Thyroid gland (tissue), 4 donors: ENCODE measurements around the gene SLC6A12. TPM values are rescaled to one million over a fixed set of nuclear protein-coding genes. Genes with fewer than 3 reads are reported as not detected.

Experiments
- DNase-seq, 2 donors: peaks; one replicate each; pipeline ENCODE4 v3.0.0-alpha.2; 2019
- H3K27ac ChIP-seq, 3 donors: fragments of 200-600 bp; sonication (generic); 1 replicate in 2 of 3; 2 replicates in 1 of 3; pipeline ENCODE4 v1.5.1; 2016 to 2019; ENCODE audit warnings: mild to moderate bottlenecking in 1 of 3, moderate library complexity in 1 of 3
- H3K27me3 ChIP-seq: fragments of 200-600 bp; sonication (generic); one replicate; pipeline ENCODE4 v1.5.1; 2019
- H3K36me3 ChIP-seq, 2 donors: fragments of 200-600 bp; sonication (generic); one replicate each; pipeline ENCODE4 v1.5.1; 2016 to 2019
- H3K4me1 ChIP-seq, 2 donors: fragments of 200-600 bp; sonication (generic); one replicate each; pipeline ENCODE4 v1.5.1; 2017 to 2019
- H3K4me3 ChIP-seq, 3 donors: fragments of 200-600 bp; sonication (generic); replicated peaks in 1 of 3; 1 replicate in 2 of 3; 2 replicates in 1 of 3; pipeline ENCODE4 v1.5.1; 2016; ENCODE audit warnings: mild to moderate bottlenecking in 1 of 3
- H3K9me3 ChIP-seq: fragments of 200-600 bp; sonication (generic); one replicate; pipeline ENCODE4 v1.5.1; 2017
- CTCF ChIP-seq, 6 experiments: fragments of 200-600 bp in 3 of 6; fragments of 450-650 bp in 3 of 6; sonication (generic) in 3 of 6; IDR thresholded peaks; one replicate each; pipeline ENCODE4 v1.5.1; 2016 to 2019; ENCODE audit warnings: antibody characterized with exemption in 6 of 6, mild to moderate bottlenecking in 2 of 6, inconsistent platforms in 1 of 6, moderate library complexity in 1 of 6
- POLR2A ChIP-seq, 2 donors: fragments of 450-650 bp; IDR thresholded peaks; one replicate each; pipeline ENCODE4 v1.6.1; 2017; ENCODE audit warnings: antibody characterized with exemption in 2 of 2, mild to moderate bottlenecking in 2 of 2, moderate library complexity in 1 of 2
- WGBS, 2 donors: methylation state at CpG; one replicate each; pipeline ENCODE4 v1.1.5; 2017; 5-methylcytosine and 5-hydroxymethylcytosine counted together
- intact Hi-C: fragments of 100-400 bp; cut with DNase I; formaldehyde crosslinking; loops from one replicate; pipeline ENCODE4 v1.15.1; 2023
- total RNA-seq, 4 donors: library from RNA; depleted of rRNA; stranded (reverse); fragments of >200 nt; gene quantifications; one replicate each; pipeline ENCODE4 v1.2.3, GENCODE V29; 2016

The SLC6A12 gene
- total RNA-seq, 4 donors from 2014 or later = 9.4 to 27.7 (median 18.3) TPM

DNA sequence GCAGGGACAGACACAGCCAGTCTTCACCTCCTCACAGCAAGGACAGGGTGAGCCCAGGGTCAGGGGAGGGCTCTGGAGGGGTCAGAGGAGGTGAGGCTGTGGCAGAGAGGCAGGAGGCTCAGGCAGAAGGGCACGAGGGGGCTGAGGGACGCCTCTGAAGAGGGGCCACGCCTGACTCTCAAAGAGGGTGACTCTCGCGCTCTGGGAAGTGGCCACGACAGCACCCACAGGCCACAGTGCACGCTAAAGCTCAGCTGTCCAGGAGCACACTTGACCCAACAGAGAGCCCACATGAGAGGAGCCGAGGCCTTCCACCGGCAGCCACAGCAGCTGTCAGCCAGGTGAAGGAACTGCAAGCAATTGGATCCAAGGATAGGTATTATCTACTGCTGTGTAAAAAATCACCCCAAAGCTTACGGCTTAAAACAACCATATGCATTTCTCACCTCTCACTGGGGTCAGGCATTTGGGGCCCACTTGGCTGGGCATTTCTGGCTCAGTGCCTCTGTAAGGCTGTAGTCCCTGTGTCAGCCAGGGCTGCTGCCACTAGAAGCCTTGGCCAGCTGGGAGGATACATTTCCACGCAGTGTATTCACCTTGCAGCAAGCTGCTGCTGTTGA, 27.8 kb downstream of the SLC6A12 start:
- H3K9me3 ChIP-seq = no peaks in the 10 kb centered on the region
- H3K4me3 ChIP-seq = no peak overlapping the region
- WGBS, 2 donors = 81 to 83% methylated on average over 9 to 11 of the region's 11 CpGs
- intact Hi-C loops = no loop called here
- TF ChIP-seq POLR2A (IDR thresholded peaks at IDR 0.05) = no peak
- no peak for TF ChIP-seq CTCF (IDR thresholded peaks at IDR 0.05)
- no peak for DNase-seq
- H3K27ac ChIP-seq = no peak overlapping the region
- H3K27me3 ChIP-seq = no peaks in the 10 kb centered on the region
- H3K36me3 ChIP-seq = no peaks in the 10 kb centered on the region
- H3K4me1 ChIP-seq = peaks cover 9 to 11% of the 10 kb centered on the region in 2 donors

DNA sequence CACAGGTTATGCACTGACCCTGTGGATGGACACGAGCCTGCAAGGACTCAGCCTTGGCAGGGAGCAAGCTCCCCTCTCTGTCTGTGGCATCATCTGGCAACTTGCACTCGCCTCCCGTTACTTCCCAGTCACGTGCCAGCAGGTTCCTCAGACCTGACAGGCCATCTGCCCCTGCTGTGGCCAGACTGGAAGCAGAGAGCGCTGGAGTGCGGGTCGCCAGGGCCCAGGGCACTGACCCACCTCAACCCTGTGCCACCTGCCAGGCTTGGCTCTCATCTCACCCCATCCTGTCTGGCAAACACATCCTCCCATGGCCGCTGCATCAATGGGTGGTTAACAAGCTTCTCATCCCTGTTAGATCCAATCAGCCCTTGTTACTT, 28.4 kb downstream of the SLC6A12 start:
- intact Hi-C loops = no loop called here
- Histone ChIP-seq H3K27ac (no peak overlapping the region), H3K36me3 (no peaks in the 10 kb centered on the region), H3K4me1 (peaks cover 9 to 12% of the 10 kb centered on the region in 2 donors), H3K27me3 (no peaks in the 10 kb centered on the region), H3K4me3 (no peak overlapping the region), H3K9me3 (no peaks in the 10 kb centered on the region)
- WGBS, 2 donors = 89 to 100% methylated on average over 1 to 7 of the region's 8 CpGs
- DNase-seq = no peak
- no peak for TF ChIP-seq CTCF (IDR thresholded peaks at IDR 0.05)
- no peak for TF ChIP-seq POLR2A (IDR thresholded peaks at IDR 0.05)

GRCh38 chr12:184811-185575, 29.0 kb downstream of the SLC6A12 start:
- H3K36me3 ChIP-seq = no peaks in the 10 kb centered on the region
- no peak for DNase-seq
- no peak overlapping the region for H3K27ac ChIP-seq
- H3K27me3 ChIP-seq = no peaks in the 10 kb centered on the region
- no peaks in the 10 kb centered on the region for H3K9me3 ChIP-seq
- intact Hi-C loops = no loop called here
- peaks cover 9 to 16% of the 10 kb centered on the region in 2 donors for H3K4me1 ChIP-seq
- 80 to 81% methylated on average over 11 to 13 of the region's 13 CpGs for whole genome bisulfite sequencing, 2 donors
- TF ChIP-seq CTCF (IDR thresholded peaks at IDR 0.05) (no peak), POLR2A (IDR thresholded peaks at IDR 0.05) (no peak)
- H3K4me3 ChIP-seq = no peak overlapping the region

DNA sequence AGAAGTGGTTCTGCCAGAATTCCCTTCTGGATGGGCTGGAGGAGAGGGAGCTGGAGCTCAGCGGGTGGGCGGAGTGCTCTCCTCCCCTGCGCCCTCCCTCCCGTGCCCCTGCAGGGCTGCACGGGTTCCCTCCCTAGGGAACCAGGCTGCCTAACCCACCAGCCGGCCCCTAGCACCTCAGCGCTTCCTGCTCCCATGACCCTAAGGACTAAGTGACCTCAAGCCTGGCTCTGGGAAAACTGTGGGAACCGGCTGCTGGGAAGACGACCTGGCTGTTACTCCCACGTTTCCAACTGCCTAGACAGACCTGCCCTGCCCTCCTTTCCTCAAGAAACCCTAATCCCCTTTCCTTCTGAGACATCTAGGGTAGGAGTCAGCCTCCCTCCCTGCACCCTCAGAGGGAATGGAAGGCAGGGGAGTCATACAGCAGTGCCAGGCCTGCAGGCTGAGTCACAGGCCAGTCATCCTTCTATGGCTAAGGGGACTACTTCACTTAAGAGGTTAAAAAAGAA, 31.5 kb downstream of the SLC6A12 start:
- TF ChIP-seq CTCF (IDR thresholded peaks at IDR 0.05) (no peak), POLR2A (IDR thresholded peaks at IDR 0.05) (no peak)
- intact Hi-C loops = no loop called here
- no peaks in the 10 kb centered on the region for H3K36me3 ChIP-seq
- no peak for DNase-seq
- H3K4me3 ChIP-seq = no peak overlapping the region
- no peaks in the 10 kb centered on the region for H3K27me3 ChIP-seq
- H3K9me3 ChIP-seq = no peaks in the 10 kb centered on the region
- H3K4me1 ChIP-seq = peaks cover 0 to 25% of the 10 kb centered on the region in 2 donors
- no peak overlapping the region for H3K27ac ChIP-seq
- 62 to 78% methylated on average over 4 to 10 of the region's 10 CpGs for WGBS, 2 donors

GRCh38 chr12:181921-182320, 32.0 kb downstream of the SLC6A12 start:
- H3K27ac ChIP-seq = no peak overlapping the region
- no peaks in the 10 kb centered on the region for H3K9me3 ChIP-seq
- WGBS, 2 donors = 85 to 96% methylated on average over 14 to 15 of the region's 17 CpGs
- intact Hi-C loops = no loop called here
- TF ChIP-seq CTCF (IDR thresholded peaks at IDR 0.05) = no peak
- TF ChIP-seq POLR2A (IDR thresholded peaks at IDR 0.05) = no peak
- peaks cover 0 to 30% of the 10 kb centered on the region in 2 donors for H3K4me1 ChIP-seq
- no peaks in the 10 kb centered on the region for H3K36me3 ChIP-seq
- H3K4me3 ChIP-seq = no peak overlapping the region
- no peaks in the 10 kb centered on the region for H3K27me3 ChIP-seq
- no peak for DNase-seq
